IMR-90 (cell line): ENCODE data around the gene PADI6.

Experiments used
- CHD1 ChIP-seq: IDR thresholded peaks from 2 replicates; pipeline ENCODE4 v1.6.1; 2012; ENCODE audit warnings: low read depth, low read length, improper control_type of control experiment
- ELK1 ChIP-seq: fragments of 150-350 bp; IDR thresholded peaks from 2 replicates; pipeline ENCODE4 v1.6.1; 2016; ENCODE audit warnings: low read depth, mild to moderate bottlenecking, low read length, moderate library complexity, borderline replicate concordance
- FOS ChIP-seq: fragments of 150-350 bp; IDR thresholded peaks from 2 replicates; pipeline ENCODE4 v1.6.1; 2016; ENCODE audit warnings: low read depth, low read length
- MXI1 ChIP-seq: IDR thresholded peaks from 2 replicates; pipeline ENCODE4 v1.6.1; 2012; ENCODE audit warnings: low read depth, mild to moderate bottlenecking, low read length, moderate library complexity, borderline replicate concordance
- POLR2A ChIP-seq: IDR thresholded peaks from 2 replicates; pipeline ENCODE4 v1.6.1; 2012; ENCODE audit warnings: mild to moderate bottlenecking, low read depth, low read length
- RAD21 ChIP-seq: IDR thresholded peaks from 2 replicates; pipeline ENCODE4 v1.6.1; 2012; ENCODE audit warnings: low read length, improper control_type of control experiment
- RCOR1 ChIP-seq: IDR thresholded peaks from 2 replicates; pipeline ENCODE4 v1.6.1; 2012; ENCODE audit warnings: mild to moderate bottlenecking, low read length, improper control_type of control experiment; ENCODE audit not compliant: insufficient replicate concordance
- RFX5 ChIP-seq: IDR thresholded peaks from 2 replicates; pipeline ENCODE4 v1.8.0; 2012; ENCODE audit warnings: low read depth, mild to moderate bottlenecking, low read length, moderate library complexity
- SMC3 ChIP-seq: fragments of 150-350 bp; IDR thresholded peaks from 2 replicates; pipeline ENCODE4 v1.6.1; 2016; ENCODE audit warnings: low read depth, mild to moderate bottlenecking, antibody characterized with exemption, low read length, moderate library complexity
- USF2 ChIP-seq: fragments of 150-350 bp; IDR thresholded peaks from 2 replicates; pipeline ENCODE4 v1.6.1; 2017; ENCODE audit warnings: mild to moderate bottlenecking, antibody characterized with exemption, low read length, low read depth
- TF ChIP-seq, protein P1 (sequence below): conservative IDR thresholded peaks from 2 replicates; pipeline ENCODE4 v1.5.1; 2012; ENCODE audit warnings: mild to moderate bottlenecking, low read depth, low read length, improper control_type of control experiment

- no peak for TF ChIP-seq RAD21
- no peak for TF ChIP-seq POLR2A
- TF ChIP-seq USF2 = no peak
- TF ChIP-seq, protein P1, sequence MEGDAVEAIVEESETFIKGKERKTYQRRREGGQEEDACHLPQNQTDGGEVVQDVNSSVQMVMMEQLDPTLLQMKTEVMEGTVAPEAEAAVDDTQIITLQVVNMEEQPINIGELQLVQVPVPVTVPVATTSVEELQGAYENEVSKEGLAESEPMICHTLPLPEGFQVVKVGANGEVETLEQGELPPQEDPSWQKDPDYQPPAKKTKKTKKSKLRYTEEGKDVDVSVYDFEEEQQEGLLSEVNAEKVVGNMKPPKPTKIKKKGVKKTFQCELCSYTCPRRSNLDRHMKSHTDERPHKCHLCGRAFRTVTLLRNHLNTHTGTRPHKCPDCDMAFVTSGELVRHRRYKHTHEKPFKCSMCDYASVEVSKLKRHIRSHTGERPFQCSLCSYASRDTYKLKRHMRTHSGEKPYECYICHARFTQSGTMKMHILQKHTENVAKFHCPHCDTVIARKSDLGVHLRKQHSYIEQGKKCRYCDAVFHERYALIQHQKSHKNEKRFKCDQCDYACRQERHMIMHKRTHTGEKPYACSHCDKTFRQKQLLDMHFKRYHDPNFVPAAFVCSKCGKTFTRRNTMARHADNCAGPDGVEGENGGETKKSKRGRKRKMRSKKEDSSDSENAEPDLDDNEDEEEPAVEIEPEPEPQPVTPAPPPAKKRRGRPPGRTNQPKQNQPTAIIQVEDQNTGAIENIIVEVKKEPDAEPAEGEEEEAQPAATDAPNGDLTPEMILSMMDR = no peak
- no peak for TF ChIP-seq SMC3
- no peak for TF ChIP-seq RFX5
- no peak for TF ChIP-seq MXI1
- no peak for TF ChIP-seq RCOR1
- no peak for TF ChIP-seq ELK1
- TF ChIP-seq CHD1 = no peak
- TF ChIP-seq FOS = no peak
Observed at GRCh38 chr1:17333081-17333480, 38.9 kb upstream of the PADI6 start.
